BLaER1 (cell line): ENCODE results near the gene TCF4.

Source experiments
- H3K27ac ChIP-seq: shearing (Covaris generic); formaldehyde crosslinking; 2 replicates; pipeline ENCODE4 v1.8.1; 2022
- H3K27me3 ChIP-seq: shearing (Covaris generic); formaldehyde crosslinking; 2 replicates; pipeline ENCODE4 v1.8.1; 2022
- H3K36me3 ChIP-seq: shearing (Covaris generic); formaldehyde crosslinking; 2 replicates; pipeline ENCODE4 v1.8.1; 2022
- H3K4me1 ChIP-seq: shearing (Covaris generic); formaldehyde crosslinking; 2 replicates; pipeline ENCODE4 v1.8.1; 2022
- H3K4me2 ChIP-seq: shearing (Covaris generic); formaldehyde crosslinking; 2 replicates; pipeline ENCODE4 v1.8.1; 2022
- H3K4me3 ChIP-seq: shearing (Covaris generic); formaldehyde crosslinking; 2 replicates; pipeline ENCODE4 v1.8.1; 2022
- H3K9ac ChIP-seq: shearing (Covaris generic); formaldehyde crosslinking; 2 replicates; pipeline ENCODE4 v1.8.1; 2022
- H3K9me3 ChIP-seq: shearing (Covaris generic); formaldehyde crosslinking; 2 replicates; pipeline ENCODE4 v1.8.1; 2022
- H4K20me1 ChIP-seq: shearing (Covaris generic); formaldehyde crosslinking; 2 replicates; pipeline ENCODE4 v1.8.1; 2022
- Cebpa-rat ChIP-seq: shearing (Covaris generic); IDR thresholded peaks from 2 replicates; pipeline ENCODE4 v1.8.1; 2022

Gene TCF4

DNA sequence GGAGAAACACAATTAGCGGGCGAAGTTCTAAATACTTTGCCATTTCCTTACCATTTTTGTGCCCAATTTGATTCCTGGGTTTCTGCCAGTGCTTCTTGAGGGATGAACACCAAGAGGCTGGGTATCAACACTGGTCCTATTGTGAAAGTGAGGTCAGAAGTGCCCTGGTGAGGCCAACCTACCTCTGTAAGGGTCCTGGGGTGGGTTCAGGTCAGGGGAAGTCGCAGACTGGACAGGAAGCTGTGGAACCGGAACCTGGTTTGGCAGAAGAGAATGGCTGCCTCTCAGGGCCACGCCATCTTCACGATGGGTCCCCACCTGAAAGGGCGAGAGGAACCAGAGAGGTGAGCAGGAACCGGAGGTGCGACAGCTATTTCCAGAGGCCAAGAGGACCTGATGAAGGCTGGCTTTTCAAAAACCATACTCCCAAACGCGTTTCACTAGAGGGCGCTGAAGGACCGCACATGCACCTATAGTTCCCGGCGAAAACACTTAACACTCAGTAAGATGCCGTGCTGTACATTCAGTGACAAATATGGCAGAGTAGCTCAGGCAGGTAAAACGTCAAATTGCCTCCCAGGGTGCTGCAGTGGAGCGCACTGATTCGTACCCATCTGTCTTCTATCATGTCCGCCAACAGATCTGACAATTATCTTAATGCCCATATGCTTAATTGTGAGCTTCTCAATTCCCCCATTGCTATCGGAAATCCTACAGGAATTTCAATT lies 353.5 kb downstream of the TCF4 start:
- H3K4me2 ChIP-seq, result no peak overlapping the region

DNA sequence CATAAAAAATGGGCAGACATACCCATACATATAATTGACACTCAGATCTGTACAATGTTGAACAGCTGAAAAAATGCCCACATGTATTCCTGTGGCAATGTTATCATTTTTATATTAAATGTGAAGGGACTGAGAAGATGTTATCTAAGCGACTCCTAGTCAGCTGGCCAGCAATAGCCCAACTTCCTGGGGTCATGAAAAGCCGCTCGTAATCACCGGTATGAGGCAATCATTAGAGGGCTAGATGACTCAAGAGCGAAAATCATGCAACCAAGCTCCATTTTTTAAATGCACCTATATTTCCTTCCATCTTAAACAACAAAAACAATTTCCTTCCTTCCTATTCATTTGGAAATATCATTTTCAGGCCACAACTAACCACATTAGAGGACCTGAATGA lies 354.1 kb downstream of the TCF4 start:
- no peaks in the 10 kb centered on the region for H3K4me1 ChIP-seq
- no peak overlapping the region for H3K4me3 ChIP-seq
- peaks cover 95% of the 10 kb centered on the region for H3K36me3 ChIP-seq
- no peak overlapping the region for H3K4me2 ChIP-seq
- H3K9ac ChIP-seq, result no peak overlapping the region
- no peak overlapping the region for H3K27ac ChIP-seq
- H3K27me3 ChIP-seq, result no peaks in the 10 kb centered on the region
- no peak for TF ChIP-seq Cebpa-rat
- H4K20me1 ChIP-seq, result peaks cover 99% of the 10 kb centered on the region
- no peaks in the 10 kb centered on the region for H3K9me3 ChIP-seq

More for the DNA sequence above, 353.5 kb downstream of the TCF4 start:
- Histone ChIP-seq H3K27me3 (no peaks in the 10 kb centered on the region), H3K4me3 (no peak overlapping the region), H3K4me1 (no peaks in the 10 kb centered on the region), H3K27ac (no peak overlapping the region), H3K9ac (no peak overlapping the region), H3K9me3 (no peaks in the 10 kb centered on the region), H4K20me1 (peaks cover 99% of the 10 kb centered on the region), H3K36me3 (peaks cover 95% of the 10 kb centered on the region)
- no peak for TF ChIP-seq Cebpa-rat

DNA sequence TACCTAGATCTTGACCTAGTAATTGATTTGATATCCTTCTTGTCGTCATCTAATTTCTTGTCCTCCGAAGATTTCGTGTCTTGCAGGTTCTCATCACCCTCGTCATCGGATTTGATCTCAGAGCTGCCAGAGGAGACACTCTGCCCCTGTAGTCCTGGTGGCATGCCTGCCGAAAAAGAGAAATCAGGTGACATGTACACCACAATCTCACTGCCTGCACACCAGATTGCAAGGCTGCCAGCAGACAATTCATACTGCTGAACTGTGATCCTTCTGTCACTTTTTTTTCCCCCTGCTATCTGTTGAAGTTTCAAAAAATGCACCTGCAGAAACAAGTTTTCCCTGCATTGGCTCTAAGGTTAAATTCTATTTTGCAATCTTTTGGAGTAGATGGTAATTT lies 355.5 kb downstream of the TCF4 start:
- no peak overlapping the region for H3K4me3 ChIP-seq
- no peak overlapping the region for H3K4me2 ChIP-seq
- no peak for TF ChIP-seq Cebpa-rat
- no peak overlapping the region for H3K9ac ChIP-seq
- no peaks in the 10 kb centered on the region for H3K27me3 ChIP-seq
- H3K4me1 ChIP-seq, result no peaks in the 10 kb centered on the region
- H3K9me3 ChIP-seq, result no peaks in the 10 kb centered on the region
- no peak overlapping the region for H3K27ac ChIP-seq
- peaks cover 99% of the 10 kb centered on the region for H4K20me1 ChIP-seq
- H3K36me3 ChIP-seq, result peaks cover 95% of the 10 kb centered on the region

DNA sequence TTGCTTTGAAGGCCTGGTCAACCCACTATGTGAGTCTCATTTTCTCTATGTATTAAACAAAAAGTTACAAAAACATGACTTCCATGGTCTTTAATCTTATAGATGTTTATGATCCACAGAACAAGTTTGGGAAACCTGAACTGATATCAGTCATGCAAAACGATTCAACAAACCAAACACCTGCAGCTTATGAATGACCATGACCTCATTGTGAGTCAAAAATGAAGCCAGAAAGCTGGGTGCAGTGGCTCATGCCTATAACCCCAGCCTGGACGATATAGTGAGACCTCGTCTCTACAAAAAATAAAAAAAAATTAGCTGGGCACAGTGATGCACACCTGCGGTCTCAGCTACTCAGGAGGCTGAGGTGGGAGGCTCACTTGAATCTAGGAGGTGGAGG lies 358.3 kb downstream of the TCF4 start:
- Histone ChIP-seq H3K4me3 (no peak overlapping the region), H3K4me1 (no peaks in the 10 kb centered on the region), H3K9ac (no peak overlapping the region), H3K27me3 (no peaks in the 10 kb centered on the region), H3K9me3 (no peaks in the 10 kb centered on the region), H3K27ac (no peak overlapping the region), H4K20me1 (peaks cover 76% of the 10 kb centered on the region), H3K36me3 (peaks cover 97% of the 10 kb centered on the region), H3K4me2 (no peak overlapping the region)
- no peak for TF ChIP-seq Cebpa-rat

DNA sequence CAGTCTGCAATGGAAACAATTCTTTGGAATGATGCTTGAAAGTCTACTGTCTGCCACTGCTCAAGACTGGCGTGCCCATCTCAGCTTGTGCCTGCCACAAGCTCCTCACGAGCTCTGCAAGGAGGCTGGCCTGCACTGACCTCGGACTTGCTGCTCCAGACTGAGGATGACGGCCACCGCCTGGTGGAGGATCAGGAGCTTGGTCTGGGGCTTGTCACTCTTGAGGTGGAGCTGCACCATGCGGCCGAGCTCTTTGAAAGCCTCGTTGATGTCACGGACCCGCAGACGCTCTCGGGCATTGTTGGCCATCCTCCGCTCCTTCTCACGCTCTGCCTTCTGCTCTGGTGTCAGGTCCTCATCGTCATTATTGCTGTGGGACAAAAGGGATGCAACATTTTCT lies 359.3 kb downstream of the TCF4 start:
- Histone ChIP-seq H3K27ac (no peak overlapping the region), H3K27me3 (no peaks in the 10 kb centered on the region)

DNA sequence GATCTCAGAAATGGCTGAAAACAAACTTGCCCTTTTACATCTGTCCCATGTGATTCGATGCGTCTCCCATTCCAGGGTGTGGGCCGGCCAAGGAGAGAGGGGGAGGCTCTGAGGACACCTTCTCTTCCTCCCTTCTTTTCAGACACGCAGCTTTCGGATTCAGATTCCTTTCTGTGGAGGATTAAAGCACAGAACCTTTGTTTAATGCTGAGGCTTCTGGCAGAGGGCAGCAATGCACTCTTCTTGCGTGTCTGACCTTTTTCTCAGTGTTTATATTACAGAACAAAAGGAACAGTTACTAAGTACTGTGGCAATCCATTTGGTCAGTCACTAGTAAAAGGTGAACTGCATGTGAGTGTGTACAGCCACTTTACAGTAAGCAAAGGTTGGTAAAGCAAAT lies 359.8 kb downstream of the TCF4 start:
- Histone ChIP-seq H3K4me3 (no peak overlapping the region), H4K20me1 (peaks cover 62% of the 10 kb centered on the region), H3K9ac (no peak overlapping the region), H3K9me3 (no peaks in the 10 kb centered on the region), H3K27me3 (no peaks in the 10 kb centered on the region), H3K4me1 (no peaks in the 10 kb centered on the region), H3K27ac (no peak overlapping the region), H3K4me2 (no peak overlapping the region), H3K36me3 (peaks cover 90% of the 10 kb centered on the region)
- TF ChIP-seq Cebpa-rat, result no peak

More for the DNA sequence above, 359.3 kb downstream of the TCF4 start:
- Histone ChIP-seq H3K4me3 (no peak overlapping the region), H3K4me2 (no peak overlapping the region), H3K9me3 (no peaks in the 10 kb centered on the region), H4K20me1 (peaks cover 67% of the 10 kb centered on the region), H3K36me3 (peaks cover 95% of the 10 kb centered on the region), H3K4me1 (no peaks in the 10 kb centered on the region), H3K9ac (no peak overlapping the region)
- no peak for TF ChIP-seq Cebpa-rat

DNA sequence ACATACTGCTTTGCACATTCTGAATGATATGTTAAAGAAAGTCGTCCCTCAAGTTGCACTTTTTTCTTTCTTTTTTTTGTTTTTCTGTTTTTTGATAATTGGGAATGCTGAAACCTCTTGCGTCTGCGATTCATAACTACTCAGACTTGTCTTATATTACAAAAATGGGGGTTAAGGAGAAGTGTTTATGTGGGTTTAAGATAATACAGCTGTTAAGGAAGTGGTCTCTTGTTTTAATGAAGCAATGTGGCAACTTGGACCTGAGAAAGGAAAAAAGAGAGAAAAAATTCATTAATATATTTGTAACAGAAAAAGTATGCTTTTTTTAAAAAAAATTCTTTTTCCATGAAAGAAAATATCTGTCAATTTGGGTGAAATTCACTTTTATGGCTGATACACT lies 360.2 kb downstream of the TCF4 start:
- peaks cover 58% of the 10 kb centered on the region for H4K20me1 ChIP-seq
- no peak overlapping the region for H3K27ac ChIP-seq
- H3K4me3 ChIP-seq, result no peak overlapping the region
- no peaks in the 10 kb centered on the region for H3K9me3 ChIP-seq
- H3K9ac ChIP-seq, result no peak overlapping the region
- TF ChIP-seq Cebpa-rat, result no peak
- peaks cover 86% of the 10 kb centered on the region for H3K36me3 ChIP-seq
- no peaks in the 10 kb centered on the region for H3K4me1 ChIP-seq
- H3K27me3 ChIP-seq, result no peaks in the 10 kb centered on the region
- H3K4me2 ChIP-seq, result no peak overlapping the region

DNA sequence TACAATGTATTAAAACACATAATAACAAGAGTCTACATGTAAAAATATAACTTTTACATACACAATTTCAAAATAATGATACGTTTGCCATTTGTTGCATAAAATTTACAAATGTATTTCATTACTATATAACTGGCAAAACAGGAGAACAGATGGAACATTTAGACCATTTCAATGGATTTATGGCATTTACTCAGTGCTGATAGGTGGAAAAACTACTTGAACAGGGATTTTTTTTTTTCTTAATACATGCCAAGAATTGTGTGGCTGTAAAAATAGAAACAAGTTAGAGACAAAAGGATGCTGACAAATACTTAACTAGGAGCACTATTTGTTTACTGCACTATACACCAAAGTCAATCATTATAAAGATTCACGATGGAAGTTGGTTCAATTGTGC lies 361.9 kb downstream of the TCF4 start:
- H3K4me1 ChIP-seq, result peaks cover 15% of the 10 kb centered on the region
- H3K36me3 ChIP-seq, result peaks cover 69% of the 10 kb centered on the region
- H3K9ac ChIP-seq, result no peak overlapping the region
- TF ChIP-seq Cebpa-rat, result no peak
- H4K20me1 ChIP-seq, result peaks cover 41% of the 10 kb centered on the region
- no peaks in the 10 kb centered on the region for H3K9me3 ChIP-seq
- no peaks in the 10 kb centered on the region for H3K27me3 ChIP-seq
- no peak overlapping the region for H3K4me2 ChIP-seq
- no peak overlapping the region for H3K4me3 ChIP-seq
- no peak overlapping the region for H3K27ac ChIP-seq

DNA sequence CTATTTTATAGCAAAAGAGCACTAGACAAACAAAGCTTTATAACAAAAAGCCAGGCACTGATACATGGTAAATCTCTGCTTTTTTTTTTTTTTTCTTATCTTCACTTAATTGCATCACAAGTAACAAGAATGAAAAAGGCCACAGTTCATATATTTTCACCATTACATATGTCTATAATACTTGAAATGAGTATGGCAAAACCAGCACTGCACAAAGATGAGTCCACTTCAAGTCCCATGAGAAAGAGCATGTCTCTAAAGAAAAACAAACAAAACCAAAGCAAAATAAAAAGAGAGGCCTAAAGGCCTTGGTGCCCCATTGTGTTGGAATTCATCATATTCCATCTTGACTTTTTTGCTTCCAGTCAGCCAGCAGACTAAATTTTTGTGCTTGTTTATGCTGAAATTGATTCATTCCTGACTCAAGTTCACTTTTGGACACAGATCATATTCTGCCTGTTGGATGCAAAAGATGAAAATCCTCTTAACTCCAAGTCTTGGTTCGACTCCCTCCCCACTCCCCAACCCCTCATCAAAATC lies 363.8 kb downstream of the TCF4 start:
- Histone ChIP-seq H3K4me3 (no peak overlapping the region), H3K4me1 (peaks cover 26% of the 10 kb centered on the region), H3K27ac (no peak overlapping the region), H3K4me2 (no peak overlapping the region), H4K20me1 (peaks cover 22% of the 10 kb centered on the region), H3K36me3 (peaks cover 50% of the 10 kb centered on the region), H3K9me3 (no peaks in the 10 kb centered on the region), H3K9ac (no peak overlapping the region), H3K27me3 (no peaks in the 10 kb centered on the region)
- TF ChIP-seq Cebpa-rat, result no peak

DNA sequence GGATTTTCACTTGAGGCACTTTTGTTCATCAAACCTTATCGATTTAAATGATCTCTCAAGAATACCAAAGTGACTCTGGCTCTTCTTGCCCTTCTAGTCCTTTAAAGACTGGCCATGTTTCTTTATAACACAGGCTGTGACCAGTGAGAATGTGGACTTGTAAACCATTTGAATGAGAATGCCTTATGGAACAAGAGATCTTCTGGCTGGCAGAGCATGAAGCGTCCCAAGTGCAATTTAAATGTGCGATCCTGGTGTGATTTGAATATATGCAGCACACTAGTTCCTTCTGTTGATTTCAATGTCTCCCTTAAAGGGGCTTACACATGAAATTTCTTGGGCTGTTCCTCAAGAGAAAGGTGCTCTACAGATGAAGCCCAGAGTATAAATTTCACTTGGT lies 366.4 kb downstream of the TCF4 start:
- Histone ChIP-seq H3K9ac (no peak overlapping the region), H3K27ac (no peak overlapping the region), H4K20me1 (peaks cover 1% of the 10 kb centered on the region; the same call in 1 of the 2 replicates), H3K4me1 (peaks cover 26% of the 10 kb centered on the region), H3K9me3 (no peaks in the 10 kb centered on the region), H3K36me3 (peaks cover 24% of the 10 kb centered on the region), H3K4me3 (no peak overlapping the region), H3K4me2 (no peak overlapping the region), H3K27me3 (no peaks in the 10 kb centered on the region)
- TF ChIP-seq Cebpa-rat, result no peak

DNA sequence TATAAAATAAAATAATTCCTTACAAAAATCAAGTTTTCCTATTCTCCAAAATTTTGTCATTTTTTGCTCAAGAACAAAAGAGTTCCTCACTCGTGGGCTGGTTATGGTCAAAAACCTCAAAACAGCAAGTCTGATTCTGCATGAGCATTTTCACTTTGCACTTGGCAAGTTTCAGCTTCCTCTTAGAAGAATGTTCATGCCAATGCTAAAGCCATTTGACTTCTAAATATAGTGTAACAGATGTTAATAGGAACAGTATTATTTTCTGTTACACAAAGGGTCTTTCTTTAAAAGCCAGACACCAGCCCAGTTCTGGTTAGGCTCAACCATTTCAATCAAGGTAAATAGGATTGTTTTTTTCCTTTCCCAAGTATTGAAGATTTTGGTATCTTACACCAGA lies 367.5 kb downstream of the TCF4 start:
- H4K20me1 ChIP-seq, result no peaks in the 10 kb centered on the region; the same call in 1 of the 2 replicates
- no peak for TF ChIP-seq Cebpa-rat
- H3K36me3 ChIP-seq, result peaks cover 16% of the 10 kb centered on the region
- H3K27me3 ChIP-seq, result no peaks in the 10 kb centered on the region
- peak overlapping the region; percentile 28; the same call in 1 of the 2 replicates for H3K27ac ChIP-seq
- H3K4me1 ChIP-seq, result peaks cover 26% of the 10 kb centered on the region
- H3K9ac ChIP-seq, result no peak overlapping the region
- H3K9me3 ChIP-seq, result no peaks in the 10 kb centered on the region
- H3K4me3 ChIP-seq, result no peak overlapping the region
- peak overlapping the region; percentile 33; the same call in 1 of the 2 replicates for H3K4me2 ChIP-seq
